Measurements from ENCODE around the gene PDPK1.
"Not testable (repeated sequence)": the region's sequence is repeated elsewhere in the genome, so short reads cannot be mapped to it uniquely, and the experiment has no call there.

Gene PDPK1

DNA sequence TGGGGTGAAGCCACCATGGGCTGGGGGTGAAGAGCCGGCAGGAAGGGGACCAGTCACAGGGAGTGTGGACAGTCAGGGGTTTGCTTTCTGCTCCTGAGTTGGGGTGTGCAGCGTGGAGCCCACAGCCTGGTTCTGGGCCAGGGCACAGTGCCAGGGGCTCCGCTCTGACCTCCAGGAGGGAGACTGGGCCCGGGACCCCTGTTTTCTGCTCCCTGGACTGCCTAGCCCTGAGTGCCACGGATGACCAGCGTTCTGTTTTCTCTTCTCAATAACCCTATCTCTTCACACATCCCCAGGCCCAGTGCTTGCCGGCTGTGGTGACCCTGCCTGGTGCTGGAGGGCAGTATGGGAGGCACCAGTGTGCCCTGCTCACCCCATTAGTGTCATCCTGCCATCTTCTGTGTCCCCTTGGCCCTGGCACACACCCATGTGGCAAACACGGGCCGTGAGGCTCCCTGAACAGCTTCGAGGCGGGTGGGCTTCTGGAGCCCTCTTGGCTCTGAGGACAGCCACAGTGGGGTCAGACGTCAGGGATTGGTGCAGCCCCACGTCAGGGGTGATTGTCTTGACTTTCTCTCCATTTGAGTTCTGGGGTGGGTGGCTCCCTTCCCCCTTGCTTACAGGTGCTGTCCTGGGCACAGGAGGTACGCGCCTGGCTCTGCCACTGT, 7.7 kb upstream of the PDPK1 start:
- Histone ChIP-seq H3K36me3 (peaks cover 52% of the 10 kb centered on the region), H3K4me1 (peaks cover 23% of the 10 kb centered on the region), H3K27ac (no peak overlapping the region), H3K4me3 (no peak overlapping the region), H3K9ac (no peak overlapping the region), H3K4me2 (no peak overlapping the region), H3K27me3 (no peaks in the 10 kb centered on the region), H3K9me3 (no peaks in the 10 kb centered on the region), H4K20me1 (peaks cover 5% of the 10 kb centered on the region; the same call in 1 of the 2 replicates)
- TF ChIP-seq Cebpa-rat (IDR thresholded peaks at IDR 0.05), result no peak

DNA sequence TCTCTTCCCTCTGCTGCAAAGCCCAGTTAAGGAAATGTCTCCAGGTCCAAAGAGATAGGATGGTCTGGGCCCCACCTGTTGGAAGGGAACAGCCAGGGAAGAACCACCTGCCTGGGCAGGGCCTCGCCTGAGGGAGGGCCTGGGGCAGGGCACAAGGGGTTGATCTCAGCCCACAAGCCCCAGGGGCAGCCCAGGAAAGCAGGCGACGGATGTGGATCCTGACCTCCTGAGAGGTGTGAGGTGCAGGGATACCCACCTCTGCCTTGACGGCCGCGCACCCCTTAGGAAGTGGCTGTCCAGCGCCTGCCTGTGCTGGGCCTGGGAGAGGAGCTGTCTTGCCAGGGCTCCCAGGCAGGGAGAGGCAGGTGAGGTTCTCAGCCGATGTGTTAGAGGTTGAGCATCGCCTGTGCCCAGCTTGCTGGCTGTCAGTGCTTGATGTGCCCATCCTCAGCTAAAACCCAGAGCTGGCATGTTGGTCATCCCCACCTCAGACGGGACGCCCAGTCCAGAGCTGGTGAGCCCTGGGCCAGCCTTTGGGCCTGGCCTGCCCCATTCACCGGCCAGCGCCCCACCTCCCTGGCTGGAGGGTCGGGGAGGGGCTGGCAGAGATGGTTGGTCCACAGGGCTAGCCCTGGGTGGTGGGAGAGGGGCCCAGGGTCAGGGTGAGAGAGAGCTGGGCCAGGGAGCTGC, 7.0 kb upstream of the PDPK1 start:
- peaks cover 23% of the 10 kb centered on the region for H3K4me1 ChIP-seq
- peak overlapping the region; percentile 70 for H3K9ac ChIP-seq
- peaks cover 45% of the 10 kb centered on the region for H3K36me3 ChIP-seq
- no peak for TF ChIP-seq Cebpa-rat (IDR thresholded peaks at IDR 0.05)
- H3K27me3 ChIP-seq, result no peaks in the 10 kb centered on the region
- no peaks in the 10 kb centered on the region for H3K9me3 ChIP-seq
- peaks cover 5% of the 10 kb centered on the region; the same call in 1 of the 2 replicates for H4K20me1 ChIP-seq
- peak overlapping the region; percentile 98 for H3K4me2 ChIP-seq
- peak overlapping the region; percentile 77; the same call in 1 of the 2 replicates for H3K4me3 ChIP-seq
- peak overlapping the region; percentile 62; the same call in 1 of the 2 replicates for H3K27ac ChIP-seq

DNA sequence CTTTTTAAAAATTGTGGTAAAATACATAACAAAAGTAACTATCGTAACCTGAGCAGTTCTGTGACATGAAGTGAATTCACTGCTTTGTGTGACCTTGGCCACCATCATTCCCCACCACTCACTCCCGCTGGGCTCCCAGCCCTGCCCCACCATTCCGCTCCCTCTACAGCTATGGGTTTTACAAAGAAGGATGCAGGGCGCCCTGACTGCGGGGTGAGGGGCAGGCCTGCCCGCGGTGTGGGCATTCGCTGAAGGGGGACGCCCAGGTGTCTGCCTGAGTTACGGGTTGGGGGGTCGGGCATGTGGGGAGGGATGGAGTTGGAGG, 6.5 kb upstream of the PDPK1 start, which contains the start of gene CEMP1:
Gene CEMP1, minus strand, starts transcription at position 38 of the 325 bp plus-strand sequence. CDS start 335 bp downstream, outside the sequence.
- H3K27me3 ChIP-seq, result no peaks in the 10 kb centered on the region
- peaks cover 40% of the 10 kb centered on the region for H3K36me3 ChIP-seq
- TF ChIP-seq Cebpa-rat (IDR thresholded peaks at IDR 0.05), result no peak
- H3K9me3 ChIP-seq, result no peaks in the 10 kb centered on the region
- H3K4me2 ChIP-seq, result peak within 1 kb of the TSS; percentile 98
- H3K4me3 ChIP-seq, result peak within 1 kb of the TSS; percentile 77
- peaks cover 24% of the 10 kb centered on the region for H3K4me1 ChIP-seq
- peak within 1 kb of the TSS; percentile 80 for H3K27ac ChIP-seq
- peak within 1 kb of the TSS; percentile 80 for H3K9ac ChIP-seq
- H4K20me1 ChIP-seq, result peaks cover 5% of the 10 kb centered on the region; the same call in 1 of the 2 replicates

DNA sequence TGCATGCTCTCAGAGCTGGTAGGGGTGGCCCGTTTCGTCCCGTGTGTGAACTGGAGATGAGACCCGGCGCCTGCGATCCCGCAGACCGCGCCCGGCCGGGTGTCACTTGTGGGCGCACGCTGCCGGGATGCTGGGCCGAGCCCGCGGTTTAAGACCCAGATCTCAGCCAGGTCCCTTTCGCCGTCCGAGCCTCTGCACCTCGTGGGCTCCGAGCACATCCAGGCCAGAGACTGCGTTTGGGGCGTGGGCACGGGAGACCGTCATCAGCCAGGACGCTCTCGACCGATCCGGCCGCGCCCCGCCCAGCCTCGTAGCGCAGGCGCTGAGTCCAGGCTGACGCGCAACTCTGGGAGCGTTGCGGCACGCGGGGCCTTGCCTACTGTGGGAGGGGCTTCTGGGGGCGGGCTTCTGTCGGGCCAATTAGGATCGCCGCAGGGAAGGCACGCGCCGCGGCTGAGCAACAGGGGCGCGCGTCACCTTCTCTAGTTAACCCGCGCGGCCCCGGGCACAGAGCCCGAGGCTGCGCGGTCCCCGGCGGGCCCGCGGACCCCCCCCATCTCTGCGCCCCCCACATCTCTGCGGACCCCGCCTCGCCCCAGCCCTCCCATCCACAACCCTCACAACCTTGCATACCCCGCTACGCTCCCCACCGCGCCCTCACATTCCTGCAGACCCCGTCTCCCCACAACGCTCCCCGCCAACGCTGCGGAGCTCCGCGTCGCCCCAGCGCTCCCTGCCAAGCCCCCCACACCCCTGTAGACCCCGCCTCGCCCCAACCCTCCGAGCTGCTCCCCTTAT, 5.9 kb upstream of the PDPK1 start:
- H3K9me3 ChIP-seq, result no peaks in the 10 kb centered on the region
- H3K4me3 ChIP-seq, result peak overlapping the region; percentile 77
- H3K27ac ChIP-seq, result peak overlapping the region; percentile 80
- no peak for TF ChIP-seq Cebpa-rat (IDR thresholded peaks at IDR 0.05)
- peaks cover 3% of the 10 kb centered on the region; the same call in 1 of the 2 replicates for H4K20me1 ChIP-seq
- H3K27me3 ChIP-seq, result no peaks in the 10 kb centered on the region
- H3K36me3 ChIP-seq, result peaks cover 34% of the 10 kb centered on the region
- H3K4me2 ChIP-seq, result peak overlapping the region; percentile 98
- peak overlapping the region; percentile 80 for H3K9ac ChIP-seq
- H3K4me1 ChIP-seq, result peaks cover 29% of the 10 kb centered on the region

DNA sequence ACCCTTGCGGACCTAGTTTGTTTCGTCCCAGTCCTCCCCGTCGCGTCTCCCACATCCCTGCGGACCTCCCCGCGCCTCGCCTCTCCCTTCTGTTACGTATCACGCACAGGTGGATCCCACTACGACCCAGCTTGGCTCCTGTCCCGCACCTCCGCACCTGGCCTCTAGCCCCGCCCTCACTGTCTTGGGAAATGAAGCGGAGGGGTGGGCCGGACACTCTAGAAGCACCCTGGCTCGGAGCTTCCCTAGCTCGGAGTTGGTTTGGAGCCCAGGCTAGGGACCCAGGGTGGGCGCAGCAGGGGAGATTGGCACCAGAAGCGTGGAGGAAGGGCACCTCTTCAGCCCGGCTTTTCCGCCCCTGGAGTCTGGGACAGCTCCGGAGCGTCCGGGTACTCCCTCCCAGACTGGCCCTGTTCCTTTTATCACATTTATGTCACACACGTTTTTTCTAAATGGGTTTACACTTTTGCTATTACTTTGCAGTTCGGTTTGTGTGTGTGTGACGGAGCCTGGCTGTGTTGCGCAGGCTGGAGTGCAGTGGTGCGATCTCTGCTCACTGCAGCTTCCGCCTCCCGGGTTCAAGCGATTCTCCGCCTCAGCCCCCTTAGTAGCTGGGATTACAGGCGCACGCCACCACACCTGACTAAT, 5.2 kb upstream of the PDPK1 start:
- peak overlapping the region; percentile 80 for H3K27ac ChIP-seq
- H3K4me3 ChIP-seq, result peak overlapping the region; percentile 77
- H3K9ac ChIP-seq, result peak overlapping the region; percentile 80
- H3K4me1 ChIP-seq, result peaks cover 34% of the 10 kb centered on the region
- H3K4me2 ChIP-seq, result peak overlapping the region; percentile 98
- no peak for TF ChIP-seq Cebpa-rat (IDR thresholded peaks at IDR 0.05)
- no peaks in the 10 kb centered on the region for H4K20me1 ChIP-seq
- H3K27me3 ChIP-seq, result no peaks in the 10 kb centered on the region
- H3K36me3 ChIP-seq, result peaks cover 28% of the 10 kb centered on the region
- H3K9me3 ChIP-seq, result no peaks in the 10 kb centered on the region

DNA sequence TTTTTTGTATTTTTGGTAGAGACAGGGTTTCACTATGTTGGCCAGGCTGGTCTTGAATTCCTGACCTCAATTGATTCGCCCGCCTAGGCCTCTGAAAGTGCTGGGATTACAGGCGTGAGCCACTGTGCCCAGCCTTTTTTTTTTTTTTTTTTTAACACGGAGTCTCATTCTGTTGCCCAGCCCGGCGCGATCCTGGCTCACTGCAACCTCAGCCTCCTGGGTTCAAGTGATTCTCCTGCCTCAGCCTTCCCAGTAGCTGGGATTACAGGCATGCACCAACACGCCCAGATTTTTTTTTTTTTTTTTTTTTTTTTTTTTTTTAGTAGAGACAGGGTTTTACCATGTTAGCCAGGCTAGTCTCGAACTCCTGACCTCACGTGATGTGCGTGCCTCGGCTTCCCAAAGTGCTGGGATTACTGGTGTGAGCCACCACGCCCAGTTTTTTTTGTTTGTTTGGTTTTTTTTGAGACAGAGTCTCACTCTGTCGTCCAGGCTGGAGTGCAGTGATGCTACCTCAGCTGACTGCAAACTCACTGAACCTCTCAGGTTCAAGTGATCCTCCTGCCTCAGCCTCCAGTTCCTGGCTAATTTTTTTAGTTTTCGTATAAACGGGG, 4.6 kb upstream of the PDPK1 start:
- H3K27ac ChIP-seq, result peak overlapping the region; percentile 80

DNA sequence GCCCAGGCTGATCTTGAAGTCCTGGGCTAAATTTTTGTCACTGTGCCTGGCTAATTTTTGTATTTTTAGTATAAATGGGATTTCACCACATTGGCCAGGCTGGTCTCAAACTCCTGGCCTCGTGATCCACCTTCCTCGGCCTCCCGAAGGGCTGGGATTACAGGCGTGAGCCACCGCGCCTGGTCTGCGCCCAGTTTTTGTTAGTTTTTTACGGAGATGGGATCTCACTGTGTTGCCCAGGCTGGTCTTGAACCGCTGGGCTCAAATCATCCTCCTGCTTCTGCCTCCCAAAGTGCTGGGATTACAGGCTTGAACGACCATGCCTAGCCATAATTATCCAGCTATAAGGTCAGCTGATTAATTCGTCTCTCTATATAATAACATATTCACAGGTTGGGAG, 3.9 kb upstream of the PDPK1 start:
- H3K4me1 ChIP-seq, result peaks cover 37% of the 10 kb centered on the region
- no peak for TF ChIP-seq Cebpa-rat (IDR thresholded peaks at IDR 0.05)

More for the DNA sequence above, 4.6 kb upstream of the PDPK1 start:
- peak overlapping the region; percentile 98 for H3K4me2 ChIP-seq
- not testable (repeated sequence) for H4K20me1 ChIP-seq, H3K9me3 ChIP-seq, H3K27me3 ChIP-seq
- peak overlapping the region; percentile 80 for H3K9ac ChIP-seq
- H3K36me3 ChIP-seq, result peaks cover 22% of the 10 kb centered on the region
- H3K4me1 ChIP-seq, result peaks cover 34% of the 10 kb centered on the region
- H3K4me3 ChIP-seq, result peak overlapping the region; percentile 77

DNA sequence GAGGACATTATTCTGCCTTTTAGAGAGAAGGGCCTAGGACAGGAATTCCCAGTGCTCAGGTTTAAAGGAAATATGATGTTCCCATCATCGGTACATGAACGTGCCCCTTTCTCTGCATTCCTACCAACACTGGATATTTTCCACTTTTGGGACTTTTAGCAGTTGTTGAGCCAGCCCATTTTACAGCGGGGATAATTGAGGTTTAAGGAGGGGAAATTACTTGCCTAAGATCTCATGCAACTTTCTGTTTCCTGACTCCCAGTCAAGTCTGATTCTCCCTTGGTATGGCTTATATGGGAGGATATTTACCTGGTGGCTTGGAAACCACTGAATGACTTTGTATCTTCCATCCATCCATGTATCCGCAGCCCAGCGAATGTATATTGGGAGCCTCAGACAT, 3.5 kb upstream of the PDPK1 start:
- H3K4me2 ChIP-seq, H3K9ac ChIP-seq, H4K20me1 ChIP-seq, H3K27me3 ChIP-seq, H3K27ac ChIP-seq, H3K9me3 ChIP-seq, H3K4me3 ChIP-seq: not testable (repeated sequence)
- H3K4me1 ChIP-seq, result peaks cover 41% of the 10 kb centered on the region
- H3K36me3 ChIP-seq, result peaks cover 11% of the 10 kb centered on the region

More for the DNA sequence above, 3.9 kb upstream of the PDPK1 start:
- Histone ChIP-seq H4K20me1 (peaks cover 6% of the 10 kb centered on the region), H3K27ac (no peak overlapping the region), H3K36me3 (peaks cover 15% of the 10 kb centered on the region), H3K9ac (no peak overlapping the region), H3K4me3 (no peak overlapping the region), H3K9me3 (no peaks in the 10 kb centered on the region), H3K27me3 (no peaks in the 10 kb centered on the region), H3K4me2 (peak overlapping the region; percentile 98; the same call in 1 of the 2 replicates)

DNA sequence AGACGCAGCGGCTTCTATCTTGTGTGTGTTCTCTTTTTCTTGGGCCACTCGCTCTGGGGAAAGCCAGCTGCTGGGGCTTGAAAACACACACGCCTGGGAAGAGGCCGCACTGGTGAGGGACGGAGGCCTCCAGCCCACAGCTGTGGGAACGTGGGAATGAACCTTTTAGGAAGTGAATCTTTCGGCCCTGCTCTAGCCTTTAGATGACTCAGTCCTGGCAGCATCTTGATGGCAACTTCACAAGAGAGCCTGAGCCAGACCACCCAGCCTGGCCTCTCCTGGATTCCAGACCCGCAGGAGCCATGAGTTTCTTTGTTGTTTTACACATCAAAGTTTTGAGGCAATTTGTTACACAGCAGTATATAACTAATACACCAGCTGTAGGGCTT, 2.2 kb upstream of the PDPK1 start:
- no peaks in the 10 kb centered on the region for H3K27me3 ChIP-seq
- H3K36me3 ChIP-seq, result no peaks in the 10 kb centered on the region
- peaks cover 53% of the 10 kb centered on the region for H3K4me1 ChIP-seq
- TF ChIP-seq Cebpa-rat (IDR thresholded peaks at IDR 0.05), result no peak
- no peak overlapping the region for H3K27ac ChIP-seq
- no peak overlapping the region for H3K4me2 ChIP-seq
- peaks cover 23% of the 10 kb centered on the region for H4K20me1 ChIP-seq
- H3K9me3 ChIP-seq, result no peaks in the 10 kb centered on the region
- H3K9ac ChIP-seq, result no peak overlapping the region
- no peak overlapping the region for H3K4me3 ChIP-seq

DNA sequence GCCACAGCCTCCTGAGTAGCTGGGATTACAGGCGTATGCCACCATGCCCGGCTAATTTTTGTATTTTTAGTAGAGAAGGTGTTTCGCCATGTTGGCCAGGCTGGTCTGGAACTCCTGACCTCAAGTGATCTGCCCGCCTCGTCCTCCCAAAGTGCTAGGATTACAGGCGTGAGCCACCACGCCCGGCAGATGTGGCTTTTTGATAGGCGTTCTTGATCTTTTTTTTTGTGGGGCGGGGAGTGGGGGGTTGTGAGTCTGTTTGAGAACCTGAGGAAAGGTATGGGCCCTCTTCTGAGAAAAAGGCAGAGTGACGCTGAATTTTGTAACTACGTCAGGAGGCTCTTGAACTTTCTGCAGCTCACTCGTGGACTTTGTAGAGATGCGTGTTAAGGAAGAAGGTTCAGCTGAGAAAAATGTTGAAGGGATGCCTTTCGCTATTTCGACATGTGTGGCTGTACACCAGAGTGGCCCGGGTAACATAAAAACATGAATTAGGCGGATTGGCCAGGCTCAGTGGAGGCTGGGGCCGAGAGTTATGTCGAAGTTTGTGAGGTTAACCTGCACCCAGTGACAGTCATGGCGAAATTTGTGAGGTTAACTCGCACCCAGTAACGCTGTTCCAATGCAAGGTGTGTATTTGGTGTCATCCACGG, 1.5 kb downstream of the PDPK1 start:
- peaks cover 50% of the 10 kb centered on the region for H4K20me1 ChIP-seq
- peaks cover 41% of the 10 kb centered on the region for H3K4me1 ChIP-seq
- not testable (repeated sequence) for H3K27ac ChIP-seq, H3K9me3 ChIP-seq, H3K36me3 ChIP-seq, H3K27me3 ChIP-seq
- peak overlapping the region; percentile 87 for H3K4me2 ChIP-seq
- H3K9ac ChIP-seq, result peak overlapping the region; percentile 85
- peak overlapping the region; percentile 86 for H3K4me3 ChIP-seq

DNA sequence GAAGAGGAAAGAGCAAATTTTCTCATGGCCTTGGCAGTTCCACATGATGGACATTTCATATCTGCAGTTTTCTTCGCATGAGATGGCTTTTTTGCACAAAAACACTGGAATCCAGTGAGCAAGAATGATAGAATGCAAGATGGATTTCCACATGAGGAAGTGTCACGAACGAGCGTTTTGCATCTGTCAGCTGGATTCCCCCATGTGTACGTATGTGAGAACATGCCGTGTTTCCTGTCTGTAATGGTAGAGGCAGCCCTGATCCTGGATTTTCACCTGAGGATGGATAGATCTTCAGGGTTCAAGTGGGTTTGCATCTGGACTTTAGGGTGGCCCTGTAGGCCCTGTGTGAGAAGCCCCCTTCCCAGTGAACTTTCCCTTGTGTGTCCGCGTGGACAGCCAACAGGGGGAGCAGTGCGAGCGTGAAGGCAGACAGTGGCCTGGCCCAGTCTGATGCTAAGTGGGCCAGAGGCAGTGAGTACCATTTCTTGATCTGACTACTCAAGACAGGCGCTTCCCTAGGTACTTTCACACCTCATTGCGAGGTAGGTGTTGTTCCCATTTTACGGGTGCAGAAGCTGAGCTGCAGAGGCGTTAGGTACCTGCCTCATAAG, 2.1 kb downstream of the PDPK1 start:
- H3K9me3 ChIP-seq, H3K9ac ChIP-seq, H3K36me3 ChIP-seq, H3K4me3 ChIP-seq, H3K27me3 ChIP-seq, H3K27ac ChIP-seq: not testable (repeated sequence)
- Histone ChIP-seq H3K4me1 (peaks cover 42% of the 10 kb centered on the region), H3K4me2 (peak overlapping the region; percentile 87), H4K20me1 (peaks cover 56% of the 10 kb centered on the region)

DNA sequence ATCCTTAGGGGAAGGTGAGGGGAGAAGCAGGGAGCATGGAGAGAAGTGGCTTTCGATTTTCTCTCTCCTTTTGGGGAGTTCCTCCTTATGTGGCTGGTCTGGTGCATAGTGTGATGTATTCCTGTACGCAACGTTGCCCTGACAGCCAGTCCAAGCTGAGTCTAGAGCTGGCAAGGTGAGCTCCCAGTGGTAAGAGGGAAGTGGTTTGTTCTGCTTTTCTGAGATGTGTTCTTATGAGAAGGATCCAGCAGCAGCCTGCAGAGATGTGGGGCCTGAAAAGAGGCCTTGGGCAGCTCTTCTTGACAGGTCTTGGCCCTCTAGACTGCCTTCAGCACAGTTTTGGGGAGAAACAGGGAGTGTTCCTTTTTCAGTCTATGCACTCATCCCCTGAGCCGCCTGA, 3.1 kb downstream of the PDPK1 start:
- H3K4me3 ChIP-seq, H3K27ac ChIP-seq, H3K9me3 ChIP-seq, H3K27me3 ChIP-seq, H3K9ac ChIP-seq, H3K36me3 ChIP-seq: not testable (repeated sequence)
- H3K4me1 ChIP-seq, result peaks cover 51% of the 10 kb centered on the region
- H3K4me2 ChIP-seq, result peak overlapping the region; percentile 19; the same call in 1 of the 2 replicates
- peaks cover 66% of the 10 kb centered on the region for H4K20me1 ChIP-seq
